ENCODE results near the gene TIAM2.
"Not testable (repeated sequence)": the region's sequence is repeated elsewhere in the genome, so short reads cannot be mapped to it uniquely, and the experiment has no call there.

Gene TIAM2

GRCh38 chr6:155100591-155100990 is 105.5 kb downstream of the TIAM2 start:
- H3K36me3 ChIP-seq (replicated peaks; ENCODE audit: insufficient read depth, low read length), result no peaks in the 10 kb centered on the region
- H4K20me1 ChIP-seq (ENCODE audit: insufficient read depth, low read length), result no peaks in the 10 kb centered on the region
- H2AFZ ChIP-seq (ENCODE audit: low read length), result no peak overlapping the region
- no peaks in the 10 kb centered on the region for H3K9me2 ChIP-seq (replicated peaks; ENCODE audit: insufficient read depth, low read length)
- H3K4me3 ChIP-seq (ENCODE audit: low read length), result no peak overlapping the region
- no peak overlapping the region for H3K27ac ChIP-seq (ENCODE audit: low read length)
- no peaks in the 10 kb centered on the region for H3K4me1 ChIP-seq (ENCODE audit: low read length)
- H3K9ac ChIP-seq (ENCODE audit: low read length), result no peak overlapping the region
- no peaks in the 10 kb centered on the region for H3F3A ChIP-seq (ENCODE audit: insufficient read depth, low read length)
- no peaks in the 10 kb centered on the region for H3K27me3 ChIP-seq (replicated peaks; ENCODE audit: insufficient read depth, low read length)
- no peak for DNase-seq
- no peaks in the 10 kb centered on the region for H3K79me2 ChIP-seq (ENCODE audit: low read length)
- H3K4me2 ChIP-seq (ENCODE audit: low read depth, low read length), result no peak overlapping the region
- H3K9me3 ChIP-seq (replicated peaks; ENCODE audit: insufficient read depth, low read length), result no peaks in the 10 kb centered on the region
- no peak for TF ChIP-seq CTCF (IDR thresholded peaks at IDR 0.05; ENCODE audit: low read length)
- no peak for TF ChIP-seq EZH2 (optimal IDR thresholded peaks at IDR 0.05; ENCODE audit: low read depth, low read length)
- no peak for TF ChIP-seq EZH2phosphoT487 (IDR thresholded peaks at IDR 0.05; ENCODE audit: low read length)

GRCh38 chr6:155103083-155103645 is 108.0 kb downstream of the TIAM2 start:
- not testable (repeated sequence) for H4K20me1 ChIP-seq (ENCODE audit: insufficient read depth, low read length); H3K27me3 ChIP-seq (replicated peaks; ENCODE audit: insufficient read depth, low read length); DNase-seq; H3F3A ChIP-seq (ENCODE audit: insufficient read depth, low read length); H3K4me1 ChIP-seq (ENCODE audit: low read length); H2AFZ ChIP-seq (ENCODE audit: low read length); H3K9me2 ChIP-seq (replicated peaks; ENCODE audit: insufficient read depth, low read length); H3K4me3 ChIP-seq (ENCODE audit: low read length); H3K9me3 ChIP-seq (replicated peaks; ENCODE audit: insufficient read depth, low read length); H3K36me3 ChIP-seq (replicated peaks; ENCODE audit: insufficient read depth, low read length); H3K4me2 ChIP-seq (ENCODE audit: low read depth, low read length); H3K27ac ChIP-seq (ENCODE audit: low read length); H3K79me2 ChIP-seq (ENCODE audit: low read length); H3K9ac ChIP-seq (ENCODE audit: low read length)

GRCh38 chr6:155103816-155104366 is 108.8 kb downstream of the TIAM2 start:
- TF ChIP-seq CTCF (IDR thresholded peaks at IDR 0.05; ENCODE audit: low read length) (no peak), EZH2phosphoT487 (IDR thresholded peaks at IDR 0.05; ENCODE audit: low read length) (no peak), EZH2 (optimal IDR thresholded peaks at IDR 0.05; ENCODE audit: low read depth, low read length) (no peak)
- Histone ChIP-seq H3K4me2 (ENCODE audit: low read depth, low read length) (no peak overlapping the region), H3K36me3 (replicated peaks; ENCODE audit: insufficient read depth, low read length) (no peaks in the 10 kb centered on the region), H3K9me2 (replicated peaks; ENCODE audit: insufficient read depth, low read length) (no peaks in the 10 kb centered on the region), H3K4me3 (ENCODE audit: low read length) (no peak overlapping the region), H3K9me3 (replicated peaks; ENCODE audit: insufficient read depth, low read length) (no peaks in the 10 kb centered on the region), H3K4me1 (ENCODE audit: low read length) (no peaks in the 10 kb centered on the region), H3K79me2 (ENCODE audit: low read length) (no peaks in the 10 kb centered on the region), H4K20me1 (ENCODE audit: insufficient read depth, low read length) (no peaks in the 10 kb centered on the region), H3K27ac (ENCODE audit: low read length) (no peak overlapping the region), H2AFZ (ENCODE audit: low read length) (no peak overlapping the region), H3K9ac (ENCODE audit: low read length) (no peak overlapping the region), H3F3A (ENCODE audit: insufficient read depth, low read length) (no peaks in the 10 kb centered on the region), H3K27me3 (replicated peaks; ENCODE audit: insufficient read depth, low read length) (no peaks in the 10 kb centered on the region)
- DNase-seq, result no peak

- Histone ChIP-seq H3K9ac (ENCODE audit: low read length) (no peak overlapping the region), H3K4me3 (ENCODE audit: low read length) (no peak overlapping the region), H3K27ac (ENCODE audit: low read length) (no peak overlapping the region), H3K9me2 (replicated peaks; ENCODE audit: insufficient read depth, low read length) (no peaks in the 10 kb centered on the region), H3K79me2 (ENCODE audit: low read length) (no peaks in the 10 kb centered on the region), H3K36me3 (replicated peaks; ENCODE audit: insufficient read depth, low read length) (no peaks in the 10 kb centered on the region), H3F3A (ENCODE audit: insufficient read depth, low read length) (no peaks in the 10 kb centered on the region), H2AFZ (ENCODE audit: low read length) (no peak overlapping the region), H4K20me1 (ENCODE audit: insufficient read depth, low read length) (no peaks in the 10 kb centered on the region), H3K4me1 (ENCODE audit: low read length) (no peaks in the 10 kb centered on the region), H3K27me3 (replicated peaks; ENCODE audit: insufficient read depth, low read length) (no peaks in the 10 kb centered on the region), H3K9me3 (replicated peaks; ENCODE audit: insufficient read depth, low read length) (no peaks in the 10 kb centered on the region), H3K4me2 (ENCODE audit: low read depth, low read length) (no peak overlapping the region)
- no peak for TF ChIP-seq EZH2phosphoT487 (IDR thresholded peaks at IDR 0.05; ENCODE audit: low read length)
- TF ChIP-seq CTCF (IDR thresholded peaks at IDR 0.05; ENCODE audit: low read length), result no peak
- TF ChIP-seq EZH2 (optimal IDR thresholded peaks at IDR 0.05; ENCODE audit: low read depth, low read length), result no peak
- no peak for DNase-seq
Observed at GRCh38 chr6:155106456-155107115, 111.5 kb downstream of the TIAM2 start.

All from MM.1S (cell line).